Gastrocnemius medialis (tissue), 4 donors: Measurements from ENCODE around the gene PIGB. TPM values are rescaled to one million over a fixed set of nuclear protein-coding genes. Genes with fewer than 3 reads are reported as not detected.
A peak's percentile ranks its signal among the peaks of the same experiment; 100 is the strongest.

Source experiments
- ATAC-seq, 2 donors: fragments of 150-250 bp; one replicate each; pipeline ENCODE4 v1.9.1; 2016
- DNase-seq, 2 donors: peaks; one replicate each; pipeline ENCODE4 v3.0.0-alpha.2; 2019
- H3K27ac ChIP-seq, 4 donors: fragments of 200-600 bp; sonication (generic); 1 replicate in 1 of 4; 2 replicates in 3 of 4; pipeline ENCODE4 v1.5.1; 2016 to 2018; ENCODE audit warnings: mild to moderate bottlenecking in 2 of 4, moderate library complexity in 1 of 4
- H3K27me3 ChIP-seq, 3 donors: fragments of 200-600 bp; sonication (generic) in 2 of 3; 1 replicate in 1 of 3; 2 replicates in 2 of 3; pipeline versions ENCODE4 v1.5.1 to v1.6.0; 2016 to 2019; ENCODE audit warnings: mild to moderate bottlenecking in 1 of 3, moderate library complexity in 1 of 3
- H3K36me3 ChIP-seq, 2 donors: fragments of 200-600 bp; sonication (generic) in 1 of 2; one replicate each; pipeline ENCODE4 v1.5.1; 2017 to 2018
- H3K4me1 ChIP-seq, 2 donors: fragments of 200-600 bp; sonication (generic) in 1 of 2; one replicate each; pipeline ENCODE4 v1.5.1; 2016 to 2017; ENCODE audit warnings: mild to moderate bottlenecking in 2 of 2
- H3K4me3 ChIP-seq, 4 donors: fragments of 200-600 bp; sonication (generic) in 3 of 4; 1 replicate in 1 of 4; 2 replicates in 3 of 4; pipeline ENCODE4 v1.5.1; 2016 to 2019; ENCODE audit warnings: mild to moderate bottlenecking in 2 of 4
- H3K9me3 ChIP-seq, 3 donors: fragments of 200-600 bp; sonication (generic) in 2 of 3; 1 replicate in 1 of 3; 2 replicates in 2 of 3; pipeline ENCODE4 v1.5.1; 2016 to 2019
- POLR2A ChIP-seq, 2 donors: fragments of 450-650 bp; IDR thresholded peaks; one replicate each; pipeline ENCODE4 v1.6.1; 2017; ENCODE audit warnings: antibody characterized with exemption in 2 of 2, mild to moderate bottlenecking in 2 of 2, moderate library complexity in 2 of 2
- in situ Hi-C, 4 donors: fragments of 200-750 bp; cut with MboI; loops; one replicate each; pipeline versions ENCODE4 v1.15.0 to v1.8.0; 2017; ENCODE audit warnings: low sequenced_read_pairs in 4 of 4
- intact Hi-C: fragments of 100-400 bp; cut with DNase I; formaldehyde crosslinking; loops from one replicate; pipeline ENCODE4 v1.15.1; 2023; ENCODE audit warnings: low total_unique reads
- total RNA-seq, 4 donors: library from RNA; depleted of rRNA; stranded (reverse); fragments of >200 nt; gene quantifications; one replicate each; pipeline versions ENCODE4 v1.1.0 to v1.2.3, GENCODE V29; 2016
- TF ChIP-seq, protein P1 (sequence below), 5 experiments: fragments of 450-650 bp in 3 of 5; fragments of 200-600 bp in 2 of 5; sonication (generic) in 2 of 5; IDR thresholded peaks in 4 of 5; conservative IDR thresholded peaks in 1 of 5; 1 replicate in 4 of 5; 2 replicates in 1 of 5; pipeline ENCODE4 v1.5.1; 2016 to 2019; ENCODE audit warnings: antibody characterized with exemption in 5 of 5, mild to moderate bottlenecking in 3 of 5, moderate library complexity in 3 of 5

The PIGB gene
- total RNA-seq, 4 donors from 2014 or later: 1.2 to 22.9 (median 5.7) TPM

- DNase-seq (no peak), ATAC-seq (no peak)
- no peaks in the 10 kb centered on the region for H3K27me3 ChIP-seq
- no peaks in the 10 kb centered on the region for H3K9me3 ChIP-seq
- intact Hi-C loops: no loop called here
- no peaks in the 10 kb centered on the region for H3K4me1 ChIP-seq
- no peak for TF ChIP-seq POLR2A (IDR thresholded peaks at IDR 0.05)
- TF ChIP-seq, protein P1, sequence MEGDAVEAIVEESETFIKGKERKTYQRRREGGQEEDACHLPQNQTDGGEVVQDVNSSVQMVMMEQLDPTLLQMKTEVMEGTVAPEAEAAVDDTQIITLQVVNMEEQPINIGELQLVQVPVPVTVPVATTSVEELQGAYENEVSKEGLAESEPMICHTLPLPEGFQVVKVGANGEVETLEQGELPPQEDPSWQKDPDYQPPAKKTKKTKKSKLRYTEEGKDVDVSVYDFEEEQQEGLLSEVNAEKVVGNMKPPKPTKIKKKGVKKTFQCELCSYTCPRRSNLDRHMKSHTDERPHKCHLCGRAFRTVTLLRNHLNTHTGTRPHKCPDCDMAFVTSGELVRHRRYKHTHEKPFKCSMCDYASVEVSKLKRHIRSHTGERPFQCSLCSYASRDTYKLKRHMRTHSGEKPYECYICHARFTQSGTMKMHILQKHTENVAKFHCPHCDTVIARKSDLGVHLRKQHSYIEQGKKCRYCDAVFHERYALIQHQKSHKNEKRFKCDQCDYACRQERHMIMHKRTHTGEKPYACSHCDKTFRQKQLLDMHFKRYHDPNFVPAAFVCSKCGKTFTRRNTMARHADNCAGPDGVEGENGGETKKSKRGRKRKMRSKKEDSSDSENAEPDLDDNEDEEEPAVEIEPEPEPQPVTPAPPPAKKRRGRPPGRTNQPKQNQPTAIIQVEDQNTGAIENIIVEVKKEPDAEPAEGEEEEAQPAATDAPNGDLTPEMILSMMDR (IDR thresholded peaks at IDR 0.05 in 4 of 5, conservative IDR thresholded peaks at IDR 0.05 in 1 of 5): no peak
- peak overlapping the region in 1 of 4 donors; percentile 74 for H3K27ac ChIP-seq
- in situ Hi-C loops: no loop called here
- no peaks in the 10 kb centered on the region for H3K36me3 ChIP-seq
- H3K4me3 ChIP-seq: no peak overlapping the region
Measured at GRCh38 chr15:55288006-55288717, 30.9 kb upstream of the PIGB start.

- DNase-seq (no peak), ATAC-seq (peak in 1 of 2 donors; percentile 14)
- Histone ChIP-seq H3K4me3 (peak overlapping the region; percentile 62 to 72 (median 62)), H3K9me3 (no peaks in the 10 kb centered on the region), H3K27ac (peak overlapping the region; percentile 63 to 79 (median 71)), H3K4me1 (no peaks in the 10 kb centered on the region), H3K36me3 (no peaks in the 10 kb centered on the region), H3K27me3 (no peaks in the 10 kb centered on the region)
- intact Hi-C loops (no loop called here), in situ Hi-C loops (no loop called here)
- peak in 1 of 2 donors; percentile 20 for TF ChIP-seq POLR2A (IDR thresholded peaks at IDR 0.05)
- TF ChIP-seq, protein P1 (IDR thresholded peaks at IDR 0.05 in 4 of 5, conservative IDR thresholded peaks at IDR 0.05 in 1 of 5): no peak
Measured at GRCh38 chr15:55289011-55289745, 29.8 kb upstream of the PIGB start.

DNA sequence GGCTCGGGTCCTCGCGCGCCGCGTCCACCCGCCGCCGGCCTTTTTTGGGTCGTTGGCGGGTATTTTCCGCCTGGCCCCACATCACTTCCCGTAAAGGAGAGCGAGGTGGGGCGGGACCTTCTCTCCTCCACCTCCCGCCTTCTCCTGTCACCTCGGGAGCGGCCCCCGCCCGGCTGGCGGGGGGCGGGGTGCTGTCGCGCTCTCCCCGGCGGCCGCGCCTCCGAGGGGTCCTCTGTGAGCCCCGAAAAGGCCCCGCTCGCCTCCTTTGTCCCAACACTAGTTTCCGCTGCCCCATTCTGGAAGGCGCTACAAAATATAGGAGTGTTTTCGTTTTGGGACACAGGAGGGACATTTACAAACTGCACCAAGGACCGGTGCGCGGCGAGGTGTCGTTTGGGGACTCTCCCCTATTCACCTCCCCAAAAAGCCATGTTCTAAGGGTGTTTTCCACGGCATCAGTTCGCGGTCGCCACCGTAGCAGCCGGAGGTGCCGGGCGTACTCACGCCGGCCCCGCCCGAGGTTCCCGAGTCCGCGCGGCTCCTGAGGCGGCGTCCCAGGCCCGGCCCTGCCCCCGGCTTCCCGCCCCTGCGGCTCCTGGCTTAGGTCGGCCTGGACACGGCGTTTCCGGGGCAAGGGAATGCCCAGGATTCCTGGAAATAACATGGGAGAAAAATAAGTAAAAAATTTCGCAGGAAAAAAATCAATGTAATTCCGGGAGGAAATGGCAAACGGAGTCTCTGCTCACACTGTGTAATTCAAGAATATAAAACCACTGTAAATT lies 29.1 kb upstream of the PIGB start, which contains the start of gene RAB27A:
RAB27A (minus strand) TSS at position 68 of the 782 bp plus-strand sequence. CDS start 54,879 bp downstream, outside the sequence.
- intact Hi-C loops: loop anchor here (1.0 kb wide), 1 partner anchor 73 kb away; no protein-coding TSS in a partner anchor
- H3K27ac ChIP-seq: peak within 1 kb of the TSS; percentile 63 to 79 (median 71)

More for the DNA sequence above, 29.1 kb upstream of the PIGB start, which contains the start of gene RAB27A:
- TF ChIP-seq, protein P1 (IDR thresholded peaks at IDR 0.05 in 4 of 5, conservative IDR thresholded peaks at IDR 0.05 in 1 of 5): no peak
- peak in 1 of 2 donors; percentile 19 for TF ChIP-seq POLR2A (IDR thresholded peaks at IDR 0.05)
- peak; percentile 18 to 40 for DNase-seq
- Histone ChIP-seq H3K4me3 (peak within 1 kb of the TSS; percentile 62 to 72 (median 62)), H3K4me1 (no peaks in the 10 kb centered on the region), H3K36me3 (no peaks in the 10 kb centered on the region), H3K9me3 (no peaks in the 10 kb centered on the region), H3K27me3 (no peaks in the 10 kb centered on the region)
- peak; percentile 77 to 80 for ATAC-seq
- in situ Hi-C loops: loop anchor here (5.0 kb wide), 1 partner anchor 73 kb away; no protein-coding TSS in a partner anchor
